Upper lobe of left lung (tissue), 4 donors: Measurements from ENCODE around the gene TMEM94.

Experiments used
- CTCF ChIP-seq, 6 experiments: fragments of 450-650 bp in 4 of 6; fragments of 200-600 bp in 2 of 6; sonication (generic) in 2 of 6; IDR thresholded peaks; one replicate each; pipeline ENCODE4 v1.5.1; 2016 to 2019; ENCODE audit warnings: antibody characterized with exemption in 6 of 6
- EP300 ChIP-seq, 4 donors: sonication (generic); formaldehyde crosslinking; IDR thresholded peaks; one replicate each; pipeline ENCODE4 v1.5.1; 2017; ENCODE audit warnings: antibody characterized with exemption in 4 of 4, control low read depth in 2 of 4
- POLR2A ChIP-seq, 4 donors: fragments of 450-650 bp; IDR thresholded peaks; one replicate each; pipeline ENCODE4 v1.5.1; 2016 to 2017; ENCODE audit warnings: antibody characterized with exemption in 4 of 4, mild to moderate bottlenecking in 2 of 4
- POLR2AphosphoS5 ChIP-seq, 2 donors: sonication (generic); formaldehyde crosslinking; IDR thresholded peaks; one replicate each; pipeline ENCODE4 v1.5.1; 2017; ENCODE audit warnings: antibody characterized with exemption in 2 of 2

DNA sequence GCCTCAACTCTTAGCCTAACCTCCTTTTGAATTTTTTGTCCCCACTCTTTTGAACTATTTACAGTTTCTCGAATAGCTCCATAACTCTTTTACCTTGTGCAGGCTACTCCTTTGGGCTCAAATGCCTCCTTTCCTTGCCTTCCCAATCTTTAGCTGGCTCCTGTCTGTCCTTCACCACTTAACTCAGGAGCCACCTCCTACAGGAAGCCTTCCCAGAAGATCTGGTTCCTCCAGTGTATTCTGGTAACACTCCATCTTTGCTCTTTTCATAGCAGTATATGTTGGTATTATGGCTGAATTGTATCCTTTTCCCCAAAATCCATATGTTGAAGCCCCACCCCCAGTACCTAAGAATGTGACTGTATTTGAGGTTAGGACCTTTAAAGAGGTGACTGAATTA, 41.9 kb upstream of the TMEM94 start:
- no peak for TF ChIP-seq CTCF (IDR thresholded peaks at IDR 0.05)
- TF ChIP-seq POLR2AphosphoS5 (IDR thresholded peaks at IDR 0.05): no peak
- no peak for TF ChIP-seq POLR2A (IDR thresholded peaks at IDR 0.05)
- no peak for TF ChIP-seq EP300 (IDR thresholded peaks at IDR 0.05)
